HG03039 (cell line): Measurements from ENCODE around the gene UMODL1.
A peak's percentile ranks its signal among the peaks of the same experiment; 100 is the strongest.
"Not testable (repeated sequence)": the region's sequence is repeated elsewhere in the genome, so short reads cannot be mapped to it uniquely, and the experiment has no call there.

Experiments used
- ATAC-seq: cut with Tn5 transposase; IDR thresholded peaks from one replicate; pipeline ENCODE4 v1.9.1; 2021; ENCODE audit warnings: mild to moderate bottlenecking, moderate library complexity; ENCODE audit not compliant: unreplicated experiment

Gene UMODL1

DNA sequence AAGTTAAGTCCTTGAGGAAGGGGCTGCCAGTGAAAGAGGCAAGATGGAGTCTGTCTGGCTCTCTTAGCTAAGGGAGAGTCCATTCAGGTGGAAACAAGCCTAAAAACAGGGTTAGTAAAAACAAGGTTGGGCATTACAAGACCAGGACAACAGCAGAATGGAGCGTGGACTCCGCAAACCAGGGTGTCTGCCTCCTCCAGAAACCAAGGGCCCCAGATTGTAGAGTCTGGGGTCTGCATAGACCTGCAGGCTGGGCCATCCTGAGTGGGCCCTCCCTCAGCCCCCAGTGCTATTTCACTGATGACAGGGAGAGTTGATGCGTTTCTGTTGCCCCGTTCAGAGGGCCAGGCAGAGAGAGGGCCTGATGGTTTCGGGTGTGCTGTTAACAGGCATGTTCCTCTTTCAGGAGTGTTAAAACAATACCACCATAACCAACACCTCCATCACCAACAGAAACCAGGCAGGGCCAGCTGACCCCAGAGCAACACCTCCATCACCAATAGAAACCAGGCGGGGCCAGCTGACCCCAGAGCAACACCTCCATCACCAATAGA, 6.6 kb downstream of the UMODL1 start:
- peak; percentile 67 for ATAC-seq

DNA sequence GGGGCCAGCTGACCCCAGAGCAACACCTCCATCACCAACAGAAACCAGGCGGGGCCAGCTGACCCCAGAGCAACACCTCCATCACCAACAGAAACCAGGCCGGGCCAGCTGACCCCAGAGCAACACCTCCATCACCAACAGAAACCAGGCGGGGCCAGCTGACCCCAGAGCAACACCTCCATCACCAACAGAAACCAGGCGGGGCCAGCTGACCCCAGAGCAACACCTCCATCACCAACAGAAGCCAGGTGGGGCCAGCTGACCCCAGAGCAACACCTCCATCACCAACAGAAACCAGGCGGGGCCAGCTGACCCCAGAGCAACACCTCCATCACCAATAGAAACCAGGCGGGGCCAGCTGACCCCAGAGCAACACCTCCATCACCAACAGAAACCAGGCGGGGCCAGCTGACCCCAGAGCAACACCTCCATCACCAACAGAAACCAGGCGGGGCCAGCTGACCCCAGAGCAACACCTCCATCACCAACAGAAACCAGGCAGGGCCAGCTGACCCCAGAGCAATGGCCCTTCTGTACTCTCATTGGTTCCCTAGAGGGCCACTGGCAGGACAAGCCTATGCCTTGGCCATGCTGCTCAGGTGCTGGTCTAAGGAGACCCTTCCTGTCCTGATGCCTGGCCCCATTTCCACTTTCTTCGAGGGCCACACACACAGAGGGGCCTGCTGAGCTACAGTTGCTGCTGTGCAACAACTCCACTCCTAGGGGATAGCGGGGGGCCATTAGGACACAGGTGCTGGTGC, 7.3 kb downstream of the UMODL1 start:
- not testable (repeated sequence) for ATAC-seq

DNA sequence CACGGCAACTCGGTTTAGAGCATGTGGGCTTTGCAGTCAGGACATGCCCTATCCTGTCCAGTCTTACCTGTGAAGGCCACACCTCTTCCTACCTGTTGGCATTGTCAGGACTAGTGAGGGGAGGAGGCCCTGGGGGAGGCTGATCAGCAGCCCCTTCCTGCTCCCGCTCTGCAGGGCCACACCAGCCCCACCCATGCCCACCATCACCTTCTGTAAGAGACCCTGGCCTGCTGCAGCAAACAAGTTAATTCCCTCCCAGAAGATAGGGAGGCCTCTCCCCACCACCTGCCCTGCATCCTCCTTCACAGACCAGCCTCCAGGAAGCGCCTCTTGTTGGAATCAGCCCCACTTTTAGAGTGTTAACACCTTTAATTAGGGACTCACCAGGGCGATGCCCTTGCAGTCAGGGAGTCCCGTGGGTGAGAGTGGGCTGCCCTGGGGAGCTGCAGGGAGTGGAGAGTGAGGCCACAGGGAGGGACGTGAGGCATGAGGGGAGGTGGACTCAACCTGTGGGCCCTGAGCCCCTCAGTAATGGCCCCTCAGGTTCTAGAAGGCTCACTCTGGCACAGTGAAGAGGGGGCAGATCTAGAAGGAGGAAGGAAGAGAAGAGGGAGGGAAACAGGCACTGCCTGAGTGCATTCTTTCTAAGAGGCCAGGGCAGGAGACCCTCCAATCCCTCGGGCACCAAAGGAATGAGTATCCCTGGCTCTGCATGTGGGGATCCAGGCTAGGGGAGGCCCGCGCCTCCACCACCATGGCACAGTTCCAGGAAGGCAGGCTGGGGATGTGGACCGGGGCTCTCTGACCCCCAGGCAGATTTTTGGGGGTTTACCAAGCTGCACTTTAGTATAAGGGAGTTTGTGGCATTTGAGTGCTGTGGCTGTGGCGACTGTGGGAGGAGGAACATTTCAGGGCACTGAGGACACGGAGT, 8.2 kb downstream of the UMODL1 start:
- ATAC-seq: no peak

DNA sequence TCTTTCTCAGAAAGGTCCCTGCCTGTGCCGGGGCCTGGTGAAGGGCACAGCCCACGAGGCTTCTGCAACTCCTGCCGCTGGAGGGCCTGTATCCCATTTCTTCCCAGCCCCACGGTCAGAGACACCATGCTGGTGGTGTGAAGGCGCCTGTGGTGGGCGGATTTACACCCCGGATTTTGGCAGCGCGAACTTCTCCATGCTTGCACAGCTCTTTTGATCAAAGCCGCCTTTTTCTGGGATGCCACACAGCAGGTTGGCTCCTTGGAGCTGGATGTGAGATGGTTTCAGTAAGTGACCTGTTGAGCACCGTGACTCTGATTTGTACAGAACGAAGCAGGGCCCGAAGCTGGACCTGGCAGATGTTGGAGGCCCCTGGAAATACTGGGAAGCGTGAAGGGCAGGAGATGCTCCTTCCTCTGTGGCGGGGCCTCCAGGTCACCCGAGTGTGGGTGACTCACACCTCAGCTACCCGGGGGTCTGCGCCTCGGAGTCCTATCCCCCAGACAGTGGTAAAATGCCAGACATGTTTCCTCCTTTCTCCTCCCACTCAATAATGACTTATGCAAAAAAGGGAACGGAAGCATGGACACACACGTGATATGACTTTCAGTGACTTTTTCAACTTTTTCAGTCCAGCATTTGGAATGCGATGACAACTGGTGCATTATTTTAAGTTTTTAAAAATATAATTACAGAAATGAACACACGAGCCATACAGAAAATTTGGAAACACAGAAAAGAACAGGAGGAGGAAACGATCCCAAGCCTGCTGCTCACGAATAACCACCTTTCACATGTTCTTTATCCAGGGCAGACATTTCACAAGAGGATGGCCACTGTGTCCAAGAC, 9.0 kb downstream of the UMODL1 start:
- no peak for ATAC-seq

DNA sequence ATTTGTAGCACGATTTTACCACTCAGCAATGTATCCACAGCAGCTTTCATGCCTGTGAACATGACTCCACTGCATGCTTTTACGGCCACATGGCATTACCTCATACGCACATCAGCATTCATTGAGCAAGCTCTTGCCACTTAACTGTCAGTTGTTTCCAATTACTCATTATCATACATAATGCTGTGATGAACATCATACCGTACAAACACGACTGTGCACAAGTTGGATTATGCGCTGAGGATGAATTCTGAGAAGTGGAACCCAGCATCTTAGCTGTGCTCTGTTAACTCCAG, 9.6 kb downstream of the UMODL1 start:
- ATAC-seq: no peak

DNA sequence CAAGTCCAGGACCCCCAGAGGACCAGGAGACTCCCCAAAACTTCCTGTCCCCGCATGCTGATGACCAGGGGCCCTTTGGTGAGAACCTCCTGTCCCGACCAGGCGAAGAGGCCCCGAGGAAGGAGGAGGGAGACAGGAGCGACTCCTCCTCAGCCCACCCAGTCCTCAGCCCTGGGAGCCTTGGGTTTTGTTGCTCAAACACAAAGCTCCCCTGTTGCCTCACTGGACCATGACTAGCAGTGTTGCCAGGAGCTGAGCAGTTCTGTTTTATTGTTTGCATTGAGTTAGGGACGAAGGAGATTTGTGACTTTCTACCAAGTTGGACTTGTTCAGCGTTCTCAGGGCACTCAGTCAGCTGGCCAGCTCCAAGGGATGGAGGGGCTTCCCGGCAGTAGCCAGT, 10.0 kb downstream of the UMODL1 start:
- no peak for ATAC-seq

DNA sequence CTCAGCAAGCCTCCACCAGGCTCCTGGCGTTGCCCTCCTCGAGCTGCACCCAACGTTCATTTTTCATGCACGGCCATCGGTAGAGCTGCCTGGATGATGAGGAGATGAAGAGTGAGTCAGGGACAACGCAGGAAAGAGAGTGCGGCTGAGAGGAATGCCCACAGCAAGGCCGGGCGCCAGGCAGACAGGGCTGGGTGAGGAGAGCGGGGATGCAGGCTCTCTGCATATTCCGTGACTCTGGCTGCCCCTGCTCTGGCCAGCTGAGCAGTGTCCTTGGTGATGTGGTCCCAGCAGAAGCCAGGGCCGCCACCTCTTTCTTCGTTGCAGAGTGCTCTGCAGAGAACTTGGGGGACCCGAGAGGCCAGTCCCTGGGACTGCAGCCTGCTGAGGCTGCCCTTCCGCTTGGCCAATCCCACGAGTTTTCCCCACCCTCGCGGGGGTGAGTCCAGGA, 10.8 kb downstream of the UMODL1 start:
- ATAC-seq: no peak

DNA sequence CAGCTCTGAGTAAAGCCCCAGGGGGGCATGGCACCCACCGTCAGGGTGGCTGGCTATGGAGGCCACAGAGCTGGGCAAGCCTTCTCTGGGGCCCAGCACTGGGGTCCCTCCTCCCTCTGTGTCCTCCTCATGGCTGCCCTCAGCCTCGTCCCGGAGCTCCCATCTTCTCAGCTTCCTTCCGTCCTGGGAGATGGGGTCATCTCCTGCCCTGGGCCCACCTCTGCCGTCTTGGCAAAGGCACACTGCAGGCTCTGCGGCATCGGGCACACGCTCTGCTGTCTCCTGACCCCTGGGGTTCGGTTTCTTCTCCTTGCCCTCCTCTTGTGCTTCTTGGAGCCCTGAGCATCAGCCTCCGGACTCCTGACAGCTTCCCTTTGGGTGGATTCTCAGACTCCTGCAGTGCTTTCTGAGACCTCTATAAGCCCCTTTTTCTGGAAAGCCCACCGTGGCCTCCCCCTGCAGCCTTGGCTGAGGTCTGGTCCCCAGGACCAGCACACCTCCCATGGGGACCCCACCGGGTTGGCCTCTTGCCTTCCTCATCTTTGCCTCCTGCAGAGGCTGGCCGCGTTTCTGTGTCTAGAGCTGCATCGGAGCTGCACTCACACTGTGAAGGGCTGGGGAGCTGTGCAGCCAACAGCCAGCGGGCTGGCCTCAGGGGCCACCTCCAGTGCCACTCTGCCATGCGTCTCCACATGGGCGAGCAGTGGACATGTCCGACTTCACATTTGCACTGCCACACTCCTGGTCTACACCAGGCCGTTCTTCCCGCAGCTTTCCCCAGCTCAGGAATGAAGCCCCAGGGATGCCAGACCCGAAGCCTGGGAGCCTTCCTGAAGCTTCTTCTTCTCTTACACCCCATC, 11.6 kb downstream of the UMODL1 start:
- ATAC-seq: no peak

DNA sequence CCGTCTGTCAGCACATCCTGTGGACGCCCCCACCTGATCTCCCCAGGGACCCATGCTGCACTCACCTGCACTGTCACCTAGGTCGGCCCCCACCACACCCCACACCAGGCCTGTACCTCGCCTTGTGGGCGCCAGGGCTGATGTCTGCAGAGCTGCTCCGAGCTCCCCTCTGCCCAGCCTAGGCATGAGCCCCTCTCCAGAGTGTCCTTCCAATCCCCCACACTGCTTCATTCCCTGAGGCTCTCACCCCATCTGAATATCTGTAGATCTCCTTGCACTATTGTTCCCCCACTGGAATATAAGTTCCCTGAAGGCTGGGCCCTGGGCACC, 12.2 kb downstream of the UMODL1 start:
- no peak for ATAC-seq

DNA sequence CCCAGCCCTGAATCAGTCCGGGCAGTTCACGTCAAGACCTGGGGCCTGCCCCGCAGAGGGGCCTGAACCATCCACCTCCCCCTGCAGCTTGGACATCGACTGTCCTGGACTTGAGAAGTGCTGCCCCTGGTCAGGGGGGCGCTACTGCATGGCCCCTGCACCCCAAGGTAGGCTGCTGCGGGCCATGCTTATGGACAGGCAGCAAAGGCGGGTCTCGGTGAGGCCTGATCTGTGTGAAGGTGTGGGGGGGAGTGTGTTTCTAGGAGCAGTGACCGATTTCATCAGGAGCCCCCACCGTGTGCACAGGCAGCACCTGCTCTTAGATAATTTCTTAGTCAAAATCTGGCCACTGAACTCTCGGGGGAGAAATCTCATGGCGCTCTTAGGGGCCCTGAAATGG, 13.0 kb downstream of the UMODL1 start:
- ATAC-seq: no peak

DNA sequence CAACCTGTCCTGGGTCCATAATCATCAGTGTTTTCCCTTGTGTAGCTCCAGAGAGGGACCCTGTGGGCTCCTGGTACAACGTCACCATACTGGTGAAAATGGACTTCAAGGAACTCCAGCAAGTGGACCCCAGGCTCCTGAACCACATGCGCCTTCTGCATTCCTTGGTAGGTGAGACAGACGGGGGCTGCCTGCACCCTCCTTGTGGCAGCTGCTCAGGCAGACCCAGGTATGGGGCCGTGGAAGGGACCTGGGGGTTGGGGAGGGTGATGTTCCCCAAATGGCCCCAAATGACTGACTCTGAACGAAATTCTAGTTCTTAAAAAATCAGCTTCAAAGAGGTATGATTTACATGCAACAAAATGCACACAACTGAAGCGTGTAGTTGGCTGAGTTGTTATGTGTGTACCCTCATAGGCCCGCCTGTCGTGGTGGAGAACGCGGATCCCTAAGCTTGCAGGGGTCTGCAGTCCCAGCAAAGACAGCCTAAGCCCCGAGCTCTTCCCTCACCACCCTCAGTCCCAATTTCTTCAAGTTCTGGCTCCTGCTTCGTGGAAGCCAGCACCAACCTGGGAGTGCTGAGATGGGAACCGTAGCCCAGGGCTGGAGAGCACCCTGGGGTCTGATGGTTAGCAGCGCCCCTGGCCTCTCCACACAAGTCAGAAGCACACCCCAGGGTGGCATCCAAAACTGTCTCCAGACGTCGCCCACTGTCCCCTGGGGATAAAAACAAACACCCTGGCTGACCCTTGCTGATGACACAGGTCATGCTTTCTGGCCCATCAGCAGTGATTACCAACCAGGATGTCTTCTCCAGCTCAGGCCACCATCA, 14.3 kb downstream of the UMODL1 start:
- ATAC-seq: no peak

DNA sequence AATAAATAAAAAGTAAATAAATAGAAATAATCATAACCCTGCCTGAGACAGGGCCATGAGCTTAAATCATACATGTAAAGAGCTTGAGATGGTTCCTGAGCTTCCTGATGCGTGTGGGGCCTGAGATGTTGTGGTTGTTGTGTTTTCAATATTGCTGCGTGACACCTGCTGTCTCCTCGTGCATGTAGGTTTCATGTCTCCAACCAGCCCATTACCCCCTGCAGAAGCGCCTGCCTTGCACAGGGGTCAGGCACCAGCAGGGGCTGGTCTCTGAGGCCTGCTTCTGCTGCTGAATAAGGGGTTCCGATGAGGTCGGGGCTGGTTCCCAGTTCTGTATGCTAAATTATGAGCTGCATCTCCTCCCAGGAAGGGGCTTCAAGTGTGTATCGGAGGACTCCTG, 15.9 kb downstream of the UMODL1 start:
- no peak for ATAC-seq

DNA sequence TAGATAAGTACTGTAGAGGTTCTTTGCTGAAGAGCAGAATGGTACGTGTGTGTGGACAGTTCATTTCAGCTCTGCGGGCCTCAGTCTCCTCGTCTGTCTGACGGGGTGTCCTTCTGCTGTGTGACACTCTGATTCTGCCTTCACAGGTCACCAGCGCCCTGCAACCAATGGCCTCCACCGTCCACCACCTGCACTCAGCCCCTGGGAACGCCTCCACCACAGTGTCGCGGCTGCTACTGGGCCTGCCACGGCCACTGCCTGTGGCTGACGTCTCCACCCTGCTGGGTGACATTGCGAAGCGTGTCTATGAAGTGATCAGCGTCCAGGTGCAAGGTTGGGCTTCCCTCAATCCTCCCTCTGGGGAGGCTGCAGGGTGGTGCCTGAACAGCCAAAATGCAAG, 17.0 kb downstream of the UMODL1 start:
- no peak for ATAC-seq

DNA sequence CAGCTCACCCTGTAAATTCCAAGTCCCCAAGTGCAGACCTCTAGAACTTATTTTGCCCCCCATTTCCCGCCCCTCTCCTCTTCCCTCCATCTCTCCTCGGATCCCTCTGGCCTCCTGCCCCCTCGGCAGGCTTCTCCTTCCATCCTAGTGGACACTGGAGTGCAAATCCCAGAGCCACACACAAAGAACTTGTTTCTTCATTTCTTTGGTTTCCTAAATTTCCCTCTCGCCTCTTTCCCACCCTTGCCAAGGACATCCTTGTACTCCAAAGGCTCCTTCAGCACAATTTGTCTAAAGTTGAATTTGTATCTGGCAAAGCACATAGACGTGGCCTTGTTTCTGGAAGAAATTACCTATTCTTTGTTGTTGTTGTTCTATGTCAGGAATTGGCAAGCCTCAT, 17.5 kb downstream of the UMODL1 start:
- no peak for ATAC-seq

DNA sequence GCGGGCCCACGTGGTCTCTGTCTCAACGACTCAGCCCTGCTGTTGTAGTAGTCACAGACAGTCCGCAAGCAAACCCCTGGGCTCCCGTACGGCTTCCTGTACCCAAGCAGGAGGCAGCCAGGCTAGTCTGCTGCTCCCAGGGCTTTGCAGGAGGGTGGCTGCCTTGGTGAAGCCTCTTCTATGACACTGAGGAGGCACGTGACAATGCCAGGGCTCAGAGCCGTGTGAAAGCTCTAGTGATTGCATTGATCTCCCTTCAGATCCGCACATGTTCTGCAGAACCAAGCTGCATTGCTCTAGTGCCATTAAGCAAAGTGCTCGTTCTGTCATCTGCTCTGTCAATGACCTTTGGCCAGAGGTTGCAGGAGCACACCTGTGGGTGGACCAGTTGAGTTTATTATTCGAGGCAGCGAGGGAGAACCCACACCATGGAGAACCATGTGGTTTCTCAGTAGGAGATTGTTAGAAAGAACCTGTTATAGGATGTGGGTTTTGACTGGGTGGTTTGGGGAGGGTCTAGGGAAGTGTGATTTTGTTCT, 18.0 kb downstream of the UMODL1 start:
- ATAC-seq: no peak

DNA sequence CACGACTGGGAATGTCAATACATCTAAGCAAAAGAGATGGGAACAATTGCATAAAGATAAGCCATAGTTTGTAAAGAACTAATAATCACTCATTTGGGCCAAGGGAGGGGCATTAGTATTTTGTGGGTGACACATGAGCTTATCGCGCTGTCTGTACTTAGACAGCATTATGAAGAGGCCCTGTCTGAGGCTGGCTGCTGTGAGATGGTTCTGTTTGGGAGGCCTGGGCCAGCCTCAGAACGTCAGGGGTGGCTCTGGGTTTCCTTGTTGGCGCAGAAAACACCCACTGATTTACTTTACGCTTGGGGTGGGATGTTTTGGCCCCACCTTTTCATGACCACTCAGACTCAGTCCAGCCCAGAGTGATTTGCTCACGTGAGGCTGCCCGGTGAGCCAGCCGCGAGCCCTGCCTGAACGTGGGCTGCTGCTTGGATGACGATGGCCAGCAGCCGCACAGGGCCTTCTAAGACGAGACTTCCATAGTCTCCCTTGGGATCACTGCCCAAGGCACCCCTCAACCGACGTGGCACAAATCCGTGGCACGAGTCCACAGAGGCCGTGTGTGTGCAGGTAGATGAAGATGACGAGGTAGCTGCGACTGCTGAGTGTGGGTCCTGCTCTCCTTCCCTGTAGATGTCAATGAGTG, 18.7 kb downstream of the UMODL1 start:
- no peak for ATAC-seq

DNA sequence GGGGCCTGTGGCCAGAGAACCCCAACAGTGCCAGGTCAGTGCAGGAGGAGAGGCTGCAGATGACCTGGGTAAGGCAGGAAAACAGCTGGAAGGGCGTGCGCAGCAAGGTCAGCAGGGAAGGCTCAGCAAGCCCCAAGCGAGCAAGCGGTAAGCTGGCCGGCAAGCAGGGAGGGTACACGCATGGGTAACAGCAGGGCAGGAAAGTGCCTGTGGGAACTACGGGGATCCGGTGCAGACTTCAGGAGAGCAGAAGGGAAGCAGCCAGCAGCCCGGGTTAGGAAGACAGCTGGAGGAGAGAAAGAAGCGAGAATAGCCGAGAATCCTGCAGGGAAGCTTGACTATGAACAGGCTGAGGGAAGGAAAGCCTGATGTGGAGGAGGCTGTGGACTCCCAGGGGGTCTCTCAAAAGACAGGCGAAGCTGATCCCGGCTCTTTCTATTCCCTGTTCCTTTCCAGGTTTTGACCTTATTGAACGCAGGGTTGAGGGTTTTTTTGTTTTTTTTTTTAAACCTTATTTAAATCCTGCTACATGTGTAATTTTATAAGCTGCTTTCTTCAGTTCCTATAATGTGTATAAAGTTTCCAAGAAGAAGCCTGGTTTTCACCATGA, 20.9 kb downstream of the UMODL1 start:
- no peak for ATAC-seq

DNA sequence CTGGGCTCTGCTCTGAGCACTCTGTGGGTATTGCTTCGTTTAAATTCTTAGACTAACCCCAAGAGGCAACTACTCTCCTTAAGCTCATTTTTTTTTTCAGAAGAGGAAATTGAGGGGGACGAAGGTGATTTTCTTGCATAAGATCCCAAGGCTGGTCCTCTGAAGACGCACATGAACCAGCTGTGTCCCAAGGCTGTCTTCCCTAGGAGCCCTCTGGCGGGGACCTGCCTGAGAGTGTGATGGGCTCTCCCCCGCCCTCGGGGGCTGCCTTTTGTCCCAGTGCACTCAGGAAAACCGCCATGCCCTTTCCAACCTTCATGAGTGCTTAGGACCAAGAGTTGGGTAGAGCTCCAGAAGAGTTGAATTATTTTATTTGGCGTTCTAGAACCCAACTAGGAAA, 21.7 kb downstream of the UMODL1 start:
- ATAC-seq: no peak
